ENCODE results near the gene CEP55. TPM values are rescaled to one million over a fixed set of nuclear protein-coding genes. Genes with fewer than 3 reads are reported as not detected.

The CEP55 gene
- 5.5 and 12.3 TPM in 2 replicates for total RNA-seq

GRCh38 chr10:93496322-93497041, at the start of gene CEP55:
Gene CEP55, plus strand, starts transcription at chr10:93496612. Its CDS starts 3,440 bp downstream, at chr10:93500052.

DNA sequence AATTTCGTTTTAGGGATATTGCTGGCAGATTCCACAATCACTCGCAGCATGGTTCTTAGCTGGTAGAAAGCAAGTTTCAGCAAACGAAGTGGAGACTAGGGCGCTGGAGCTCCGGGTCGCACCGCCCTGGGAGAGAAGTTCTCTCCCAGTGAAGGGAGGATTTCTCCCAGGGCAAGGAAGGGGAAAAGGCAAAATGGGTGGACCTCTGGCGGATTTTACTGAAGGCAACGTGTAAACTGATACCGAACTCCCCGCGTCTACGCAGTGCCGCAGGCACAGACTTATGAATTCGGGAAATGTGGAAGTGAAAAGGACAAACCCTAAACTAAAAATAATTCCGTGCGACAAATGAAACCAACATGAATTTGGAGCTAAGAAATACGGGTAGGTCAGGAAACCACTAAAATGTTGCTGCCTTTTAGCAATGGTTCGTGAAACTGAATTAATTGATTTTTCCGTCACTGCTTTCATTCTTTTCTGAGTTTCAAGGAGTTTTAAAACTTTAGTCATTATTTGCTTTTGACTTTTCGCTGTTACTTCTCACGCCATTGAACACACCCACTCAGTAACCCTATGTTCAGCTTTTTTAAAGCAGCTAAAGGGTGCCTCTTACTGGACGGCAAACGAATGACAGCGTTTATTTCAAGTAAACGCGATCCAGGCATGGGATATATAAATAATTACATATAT, 14.1 kb upstream of the CEP55 start, which contains the start of gene MYOF:
Gene MYOF, minus strand, starts transcription at position 190 of the 690 bp plus-strand sequence. Its CDS starts 140 bp downstream, at position 50.

DNA sequence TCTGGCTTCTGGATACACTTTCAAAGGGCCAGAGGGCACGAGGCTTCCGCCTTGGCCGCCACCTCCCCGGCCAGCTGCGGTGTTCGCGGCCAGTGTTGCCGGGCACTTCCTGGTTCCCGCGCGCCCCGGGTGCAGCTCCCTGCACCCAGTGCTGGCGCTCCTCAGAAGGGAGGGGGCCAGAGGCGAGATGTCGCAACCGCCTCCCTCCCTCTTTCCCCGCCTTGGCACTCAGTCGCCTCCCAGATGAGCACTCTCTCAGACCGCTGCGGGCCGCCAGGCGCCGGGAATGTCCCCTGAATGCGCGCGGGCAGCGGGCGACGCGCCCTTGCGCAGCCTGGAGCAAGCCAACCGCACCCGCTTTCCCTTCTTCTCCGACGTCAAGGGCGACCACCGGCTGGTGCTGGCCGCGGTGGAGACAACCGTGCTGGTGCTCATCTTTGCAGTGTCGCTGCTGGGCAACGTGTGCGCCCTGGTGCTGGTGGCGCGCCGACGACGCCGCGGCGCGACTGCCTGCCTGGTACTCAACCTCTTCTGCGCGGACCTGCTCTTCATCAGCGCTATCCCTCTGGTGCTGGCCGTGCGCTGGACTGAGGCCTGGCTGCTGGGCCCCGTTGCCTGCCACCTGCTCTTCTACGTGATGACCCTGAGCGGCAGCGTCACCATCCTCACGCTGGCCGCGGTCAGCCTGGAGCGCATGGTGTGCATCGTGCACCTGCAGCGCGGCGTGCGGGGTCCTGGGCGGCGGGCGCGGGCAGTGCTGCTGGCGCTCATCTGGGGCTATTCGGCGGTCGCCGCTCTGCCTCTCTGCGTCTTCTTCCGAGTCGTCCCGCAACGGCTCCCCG, 70.2 kb downstream of the CEP55 start, which contains the start of gene FFAR4:
Gene FFAR4, plus strand, starts transcription at position 231 of the 842 bp plus-strand sequence. Its CDS starts 56 bp downstream, at position 287.

Other genes with a start within 250 kb of the CEP55 start
- gene MYOF, start 14.3 kb upstream of the CEP55 start, total RNA-seq = 484 and 499 TPM in 2 replicates
- gene FFAR4, start 70.1 kb downstream of the CEP55 start, total RNA-seq = not detected in 2 replicates
- gene RBP4, start 104.6 kb downstream of the CEP55 start, total RNA-seq = 0.59 and 1.7 TPM in 2 replicates
- gene PDE6C, start 115.9 kb downstream of the CEP55 start, total RNA-seq = not detected in 2 replicates
- gene FRA10AC1, start 206.0 kb downstream of the CEP55 start, total RNA-seq = 6.2 and 6.8 TPM in 2 replicates

All from smooth muscle cell of the pulmonary artery (primary cell).